Measurements from ENCODE around the gene CYB5RL.

CYB5RL gene

DNA sequence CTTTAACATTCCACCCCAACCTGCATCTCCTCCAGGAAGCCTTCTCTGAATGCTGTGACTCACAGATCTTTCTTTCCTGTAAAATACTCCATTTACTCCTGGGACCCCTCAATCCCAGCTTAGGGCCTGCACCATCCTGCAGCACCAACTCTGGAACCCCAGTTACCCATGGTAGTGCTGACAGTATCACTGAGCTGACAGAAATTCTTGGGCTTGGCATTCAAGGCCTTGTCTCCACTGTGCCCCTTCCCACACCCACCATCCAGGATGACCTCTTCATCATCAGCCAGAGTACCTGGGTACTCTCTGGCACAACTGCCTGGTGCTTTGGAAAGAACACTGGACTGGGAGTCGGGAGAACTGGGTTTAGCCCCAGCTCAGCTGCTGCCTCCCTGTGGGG, 8.3 kb downstream of the CYB5RL start:
- no peak for TF ChIP-seq CTCF (IDR thresholded peaks at IDR 0.05; ENCODE audit: control extremely low read depth, extremely low read depth, low read depth, missing control alignments)
- DNase-seq (ENCODE audit: extremely low spot score) = no peak
- POLR2A ChIA-PET = no interaction called here
- CTCF ChIA-PET = interaction anchor here (5.2 kb wide), 1 partner anchor 11 kb away, joined by 24 read pairs; no protein-coding TSS in a partner anchor

- ChIA-PET CTCF (interaction anchor here (1.0 to 5.2 kb wide), 3 partner anchors 9 to 24 kb away, joined by 3 to 24 read pairs (median 9); partner anchors contain the start of genes CYB5RL and MRPL37), POLR2A (no interaction called here)
- DNase-seq (ENCODE audit: extremely low spot score) = no peak
- no peak for TF ChIP-seq CTCF (IDR thresholded peaks at IDR 0.05; ENCODE audit: control extremely low read depth, extremely low read depth, low read depth, missing control alignments)
Observed at GRCh38 chr1:54190526-54190925, 9.3 kb downstream of the CYB5RL start.

- CTCF ChIA-PET = interaction anchor here (1.0 to 5.2 kb wide), 3 partner anchors 8 to 44 kb away, joined by 3 to 24 read pairs (median 5); no protein-coding TSS in a partner anchor
- no peak for DNase-seq (ENCODE audit: extremely low spot score)
- TF ChIP-seq CTCF (IDR thresholded peaks at IDR 0.05; ENCODE audit: control extremely low read depth, extremely low read depth, low read depth, missing control alignments) = no peak
- POLR2A ChIA-PET = no interaction called here
Observed at GRCh38 chr1:54188291-54188690, 11.5 kb downstream of the CYB5RL start.

DNA sequence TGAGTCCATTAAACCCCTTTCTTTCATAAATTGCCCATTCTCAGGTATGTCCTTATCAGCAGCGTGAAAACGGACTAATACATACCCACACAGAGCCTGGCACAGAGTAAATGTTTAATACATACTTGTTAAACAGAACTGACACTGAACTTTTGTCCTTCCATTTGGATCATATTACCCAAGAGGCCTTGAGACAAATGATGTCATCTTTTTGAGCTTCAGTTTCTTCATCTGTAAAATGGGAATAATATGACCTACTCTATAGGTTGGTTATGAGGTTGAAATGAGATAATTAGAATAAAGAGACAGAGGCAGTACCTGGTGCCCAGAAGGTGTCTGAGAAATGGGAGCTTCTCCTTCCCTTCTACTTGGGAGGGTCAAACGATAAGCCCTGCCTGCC, 13.8 kb downstream of the CYB5RL start:
- CTCF ChIA-PET = interaction anchor here (1.0 to 2.3 kb wide), 2 partner anchors 10 to 14 kb away, joined by 3 to 5 read pairs; no protein-coding TSS in a partner anchor
- POLR2A ChIA-PET = no interaction called here

DNA sequence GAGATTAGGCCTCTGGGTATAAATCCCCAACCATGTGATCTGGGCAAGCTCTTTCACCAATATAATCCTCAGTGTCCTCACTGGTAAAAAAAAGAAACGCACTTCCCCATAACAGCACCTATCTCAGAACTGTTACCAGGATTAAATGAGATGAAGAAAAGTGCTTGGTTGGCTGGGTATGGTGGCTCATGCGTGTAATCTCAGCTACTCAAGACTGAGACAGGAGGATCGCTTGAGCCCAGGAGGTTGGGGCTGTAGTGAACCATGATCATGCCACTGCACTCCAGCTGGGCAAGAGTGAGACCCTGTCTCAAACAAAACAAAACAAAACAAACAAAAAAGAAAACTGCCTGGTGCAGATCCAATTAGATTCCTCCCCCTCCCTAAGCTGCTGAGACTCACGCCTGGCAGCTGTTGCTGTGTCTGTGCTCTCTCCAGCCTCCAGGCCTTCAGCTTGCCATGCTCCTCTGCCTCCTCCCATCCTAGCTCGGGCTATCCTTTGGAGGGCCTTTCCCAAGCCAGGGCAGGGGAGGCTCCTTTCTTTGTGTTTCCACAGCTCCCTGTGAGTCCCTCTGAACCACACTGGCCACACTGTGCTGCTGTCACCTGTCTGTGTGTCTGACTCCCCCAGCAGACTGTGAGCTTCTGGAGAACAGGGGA, 19.0 kb downstream of the CYB5RL start:
- no peak for DNase-seq (ENCODE audit: extremely low spot score)
- no peak for TF ChIP-seq CTCF (IDR thresholded peaks at IDR 0.05; ENCODE audit: control extremely low read depth, extremely low read depth, low read depth, missing control alignments)
- ChIA-PET CTCF (interaction anchor here (0.9 to 3.6 kb wide), 8 partner anchors 7 to 309 kb away, joined by 3 to 24 read pairs (median 3); partner anchors contain the start of genes CYB5RL and MRPL37), POLR2A (interaction anchor here (0.6 kb wide), 1 partner anchor 72 kb away, joined by 5 read pairs; no protein-coding TSS in a partner anchor)

More for the DNA sequence above, 13.8 kb downstream of the CYB5RL start:
- TF ChIP-seq CTCF (IDR thresholded peaks at IDR 0.05; ENCODE audit: control extremely low read depth, extremely low read depth, low read depth, missing control alignments) = no peak
- no peak for DNase-seq (ENCODE audit: extremely low spot score)

GRCh38 chr1:54178296-54179070, 21.3 kb downstream of the CYB5RL start:
- ChIA-PET POLR2A (no interaction called here), CTCF (no interaction called here)
- no peak for TF ChIP-seq CTCF (IDR thresholded peaks at IDR 0.05; ENCODE audit: control extremely low read depth, extremely low read depth, low read depth, missing control alignments)
- no peak for DNase-seq (ENCODE audit: extremely low spot score)

All from GM10248 (cell line).